Right lobe of liver (tissue), 6 donors: ENCODE results near the gene TMEM139. TPM values are rescaled to one million over a fixed set of nuclear protein-coding genes. Genes with fewer than 3 reads are reported as not detected.

Experiments used
- ATAC-seq, 4 donors: fragments of 200-7000 bp; cut with Tn5 transposase; one replicate each; pipeline ENCODE4 v1.9.1; 2020; ENCODE audit warnings: mild to moderate bottlenecking in 4 of 4, moderate library complexity in 4 of 4
- DNase-seq, 3 donors: peaks; one replicate each; pipeline ENCODE4 v3.0.0-alpha.2; 2020
- H3K27ac ChIP-seq, 3 donors: fragments of 200-600 bp; one replicate each; pipeline ENCODE4 v1.8.0; 2022
- H3K27me3 ChIP-seq, 2 donors: fragments of 200-600 bp; one replicate each; pipeline ENCODE4 v1.8.0; 2022
- H3K36me3 ChIP-seq, 4 donors: fragments of 200-600 bp; sonication (generic) in 1 of 4; one replicate each; pipeline versions ENCODE4 v1.5.1 to v1.8.0; 2017 to 2022; ENCODE audit warnings: control low read depth in 1 of 4
- H3K4me1 ChIP-seq, 4 donors: fragments of 200-600 bp; sonication (generic) in 1 of 4; one replicate each; pipeline versions ENCODE4 v1.5.1 to v1.8.0; 2017 to 2022; ENCODE audit warnings: control low read depth in 1 of 4
- H3K4me3 ChIP-seq, 3 donors: fragments of 200-600 bp; one replicate each; pipeline ENCODE4 v1.8.0; 2022
- H3K9me3 ChIP-seq, 4 donors: fragments of 200-600 bp; sonication (generic) in 1 of 4; one replicate each; pipeline versions ENCODE4 v1.5.1 to v1.8.0; 2017 to 2022; ENCODE audit warnings: control low read depth in 1 of 4
- CTCF ChIP-seq, 4 donors: fragments of 200-600 bp in 3 of 4; fragments of 450-650 bp in 1 of 4; IDR thresholded peaks; one replicate each; pipeline versions ENCODE4 v1.5.1 to v1.8.0; 2016 to 2022; ENCODE audit warnings: antibody characterized with exemption in 4 of 4, mild to moderate bottlenecking in 2 of 4
- POLR2A ChIP-seq: fragments of 450-650 bp; IDR thresholded peaks from one replicate; pipeline ENCODE4 v1.6.1; 2017; ENCODE audit warnings: antibody characterized with exemption, mild to moderate bottlenecking
- WGBS: methylation state at CpG from one replicate; pipeline ENCODE4 v1.1.6; 2018; ENCODE audit warnings: low coverage, low lambda C conversion rate; ENCODE audit not compliant: insufficient coverage; ENCODE audit errors: missing lambda C conversion rate; 5-methylcytosine and 5-hydroxymethylcytosine counted together
- intact Hi-C, 2 donors: fragments of 100-400 bp; cut with DNase I; formaldehyde crosslinking; loops; one replicate each; pipeline versions ENCODE4 v1.11.2 to v1.14.1; 2022
- total RNA-seq, 6 experiments: library from RNA; depleted of rRNA in 2 of 6; stranded (reverse); fragments of >200 nt in 2 of 6; fragmentation: NEBNext Ultra II Directional in 3 of 6; extraction: Animal tissue kit (Norgen Biotek cat#: 25700) in 3 of 6; gene quantifications; one replicate each; pipeline versions ENCODE4 v1.1.0 to v1.2.4, GENCODE V29; 2016 to 2023
- donor health status: DM: no; HTN: yes; CAD: no.
- donor health status: DM: no; HTN: no; CAD: no.
- donor health status: DM: no; HTN: no; CAD: no.
- donor health status: DM: no; HTN: yes; CAD: no.
- donor health status: DM: no; HTN: yes; CAD: no.

TMEM139 gene
- total RNA-seq, 6 experiments from 2014 or later: 7.0 to 20.8 (median 14.8) TPM

- no peak for DNase-seq
- no peak overlapping the region for H3K27ac ChIP-seq
Measured at GRCh38 chr7:143252006-143252405, 32.8 kb upstream of the TMEM139 start.

GRCh38 chr7:143255564-143255963, 29.2 kb upstream of the TMEM139 start:
- peaks cover 0 to 23% (median 0%) of the 10 kb centered on the region in 4 donors for H3K4me1 ChIP-seq
- no peak overlapping the region for H3K4me3 ChIP-seq
- no peak overlapping the region for H3K27ac ChIP-seq
- H3K9me3 ChIP-seq: no peaks in the 10 kb centered on the region
- WGBS: 24% methylated on average over 3 of the region's 3 CpGs
- DNase-seq: no peak
- H3K27me3 ChIP-seq: no peaks in the 10 kb centered on the region
- H3K36me3 ChIP-seq: no peaks in the 10 kb centered on the region
- no peak for TF ChIP-seq CTCF (IDR thresholded peaks at IDR 0.05)
- intact Hi-C loops: no loop called here
- no peak for ATAC-seq

More at GRCh38 chr7:143252006-143252405, 32.8 kb upstream of the TMEM139 start:
- no peak for TF ChIP-seq POLR2A
- no peak for TF ChIP-seq CTCF (IDR thresholded peaks at IDR 0.05)
- Histone ChIP-seq H3K4me3 (no peak overlapping the region), H3K9me3 (no peaks in the 10 kb centered on the region), H3K36me3 (no peaks in the 10 kb centered on the region), H3K4me1 (peaks cover 0 to 19% (median 10%) of the 10 kb centered on the region in 4 donors), H3K27me3 (no peaks in the 10 kb centered on the region)
- intact Hi-C loops: no loop called here
- 80% methylated on average over 2 of the region's 2 CpGs for WGBS
- ATAC-seq: no peak

GRCh38 chr7:143256325-143256724, 28.4 kb upstream of the TMEM139 start:
- 93% methylated on average over 3 of the region's 3 CpGs for WGBS
- intact Hi-C loops: no loop called here
- no peak for DNase-seq
- H3K27ac ChIP-seq: no peak overlapping the region
- TF ChIP-seq POLR2A: no peak
- TF ChIP-seq CTCF (IDR thresholded peaks at IDR 0.05): peak in 2 of 4 donors; percentile 12 to 14
- no peaks in the 10 kb centered on the region for H3K9me3 ChIP-seq
- no peak for ATAC-seq
- no peaks in the 10 kb centered on the region for H3K36me3 ChIP-seq
- peaks cover 0 to 23% (median 0%) of the 10 kb centered on the region in 4 donors for H3K4me1 ChIP-seq
- no peaks in the 10 kb centered on the region for H3K27me3 ChIP-seq
- no peak overlapping the region for H3K4me3 ChIP-seq

- Histone ChIP-seq H3K36me3 (no peaks in the 10 kb centered on the region), H3K9me3 (no peaks in the 10 kb centered on the region), H3K27me3 (no peaks in the 10 kb centered on the region), H3K4me3 (no peak overlapping the region), H3K4me1 (peaks cover 0 to 23% (median 0%) of the 10 kb centered on the region in 4 donors), H3K27ac (no peak overlapping the region)
- TF ChIP-seq POLR2A: no peak
- no peak for TF ChIP-seq CTCF (IDR thresholded peaks at IDR 0.05)
- no peak for DNase-seq
- no peak for ATAC-seq
- intact Hi-C loops: no loop called here
- 74% methylated on average over 3 of the region's 4 CpGs for WGBS
Measured at GRCh38 chr7:143256932-143257331, 27.8 kb upstream of the TMEM139 start.

- intact Hi-C loops: no loop called here
- H3K36me3 ChIP-seq: no peaks in the 10 kb centered on the region
- DNase-seq: no peak
- TF ChIP-seq CTCF (IDR thresholded peaks at IDR 0.05) (no peak), POLR2A (no peak)
- no peak overlapping the region for H3K27ac ChIP-seq
- no peak overlapping the region for H3K4me3 ChIP-seq
- H3K9me3 ChIP-seq: no peaks in the 10 kb centered on the region
- WGBS: 93% methylated on average over 5 of the region's 5 CpGs
- H3K4me1 ChIP-seq: peaks cover 0 to 23% (median 0%) of the 10 kb centered on the region in 4 donors
- H3K27me3 ChIP-seq: no peaks in the 10 kb centered on the region
- no peak for ATAC-seq
Measured at GRCh38 chr7:143257501-143257900, 27.3 kb upstream of the TMEM139 start.
